B cell (primary cell): Measurements from ENCODE around the gene CCDC8.

Experiments used
- CTCF ChIP-seq: fragments of 200-600 bp; IDR thresholded peaks from one replicate; pipeline ENCODE4 v1.8.0; 2022; ENCODE audit warnings: antibody characterized with exemption, mild to moderate bottlenecking
- EZH2 ChIP-seq: IDR thresholded peaks from 2 replicates; pipeline ENCODE4 v1.6.1; 2012; ENCODE audit warnings: borderline replicate concordance, low read depth, mild to moderate bottlenecking, moderate library complexity, low read length; ENCODE audit not compliant: insufficient read depth, poor library complexity, severe bottlenecking

GRCh38 chr19:46392837-46393236 is 20.5 kb downstream of the CCDC8 start:
- TF ChIP-seq CTCF (no peak), EZH2 (no peak)
